GM19438 (cell line): Measurements from ENCODE around the gene PTPN14.
A peak's percentile ranks its signal among the peaks of the same experiment; 100 is the strongest.

Experiments
- ATAC-seq: cut with Tn5 transposase; IDR thresholded peaks from one replicate; pipeline ENCODE4 v1.9.1; 2021; ENCODE audit warnings: low read depth; ENCODE audit not compliant: unreplicated experiment

PTPN14 gene

DNA sequence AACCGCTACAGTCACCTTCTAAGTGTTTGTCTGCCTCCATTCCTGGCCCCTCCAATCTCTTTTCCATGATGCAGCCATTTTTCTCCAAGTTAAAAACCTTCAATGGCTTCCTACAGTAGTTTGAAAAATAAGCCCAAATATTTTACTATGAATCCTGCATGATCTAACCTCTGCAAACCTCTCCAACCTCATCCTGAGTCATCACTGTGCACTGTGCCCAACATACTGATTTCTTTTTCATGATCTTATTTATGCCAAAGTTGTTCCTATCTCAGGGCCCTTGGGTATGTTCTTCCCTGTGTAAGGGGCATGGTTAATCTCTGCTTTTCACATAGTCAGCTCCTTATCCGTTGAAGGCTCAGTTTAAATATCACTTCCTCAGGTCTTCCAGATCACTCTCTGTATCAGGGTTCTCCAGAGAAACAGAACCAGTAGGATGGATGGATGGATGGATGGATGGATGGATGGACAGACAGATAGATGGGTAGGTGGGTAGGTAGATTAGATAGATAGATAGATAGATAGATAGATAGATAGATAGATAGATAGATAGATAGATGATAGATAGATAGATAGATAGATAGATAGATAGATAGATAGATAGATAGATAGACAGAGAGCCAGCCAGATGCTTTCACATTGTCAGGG is 18.1 kb upstream of the PTPN14 start:
- no peak for ATAC-seq

GRCh38 chr1:214568328-214568727 is 16.9 kb upstream of the PTPN14 start:
- ATAC-seq: no peak

DNA sequence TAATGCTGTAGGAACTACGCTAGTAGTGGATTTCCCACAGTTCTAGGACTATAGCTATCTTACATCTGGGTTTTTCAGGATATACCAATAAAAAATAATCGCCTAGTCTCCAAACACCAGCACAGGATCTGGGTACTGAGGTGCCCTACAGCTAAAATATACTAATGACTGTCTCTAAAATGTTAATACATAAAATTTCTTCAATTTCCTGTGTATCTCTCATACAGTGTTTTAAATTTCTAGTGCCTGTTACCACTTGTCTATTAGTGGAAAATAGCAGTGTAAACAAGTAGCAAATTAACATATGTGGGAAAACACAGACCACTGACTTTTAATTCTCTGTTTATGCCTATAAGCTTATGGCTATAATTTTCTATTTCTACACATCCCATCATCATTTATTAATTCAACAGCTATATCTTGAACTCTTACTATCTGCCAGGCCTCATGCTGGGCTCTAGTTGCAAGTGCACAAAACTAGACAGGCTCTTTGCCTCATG is 16.1 kb upstream of the PTPN14 start:
- no peak for ATAC-seq

DNA sequence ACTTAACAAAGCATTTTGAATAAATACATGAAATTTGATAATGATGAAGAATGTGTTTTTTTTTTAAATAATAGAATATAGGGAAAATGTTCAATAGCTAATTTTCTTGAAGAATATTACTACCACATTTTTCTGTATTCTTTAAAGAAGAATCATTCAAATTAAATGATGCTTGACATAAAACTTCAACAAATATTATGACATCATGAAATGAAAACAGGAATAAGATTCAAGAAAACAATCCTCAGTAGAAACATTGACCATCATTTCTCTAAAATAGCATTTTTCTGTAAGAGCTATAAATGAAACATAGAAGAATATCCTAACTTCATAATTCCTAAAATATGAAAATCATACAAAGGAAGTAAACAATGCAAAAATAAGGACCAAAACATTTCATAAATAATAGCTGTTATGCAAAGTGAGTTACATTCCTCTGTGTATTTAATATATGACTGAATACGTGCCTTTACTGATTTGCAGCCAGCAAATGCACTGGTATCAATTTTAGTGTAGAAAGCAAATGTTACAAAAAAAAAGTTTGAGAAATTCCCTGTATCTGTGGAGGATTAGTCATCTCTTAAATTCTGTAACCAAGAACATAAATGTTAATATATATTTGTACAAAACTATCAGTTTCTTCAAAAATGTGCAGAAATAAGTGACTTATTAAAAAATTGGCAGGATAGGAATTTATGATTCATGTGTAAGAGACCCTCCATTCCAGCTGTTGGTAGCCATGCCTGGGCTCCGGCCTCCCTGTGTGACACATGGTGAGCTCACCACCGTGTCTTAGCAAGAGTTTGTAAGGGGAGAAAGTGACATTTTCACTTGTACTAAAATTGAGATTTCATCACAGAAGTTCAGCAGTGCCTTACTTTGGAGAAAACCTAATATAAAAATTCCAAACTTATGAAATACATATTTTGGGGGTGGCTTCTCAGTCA is 15.0 kb upstream of the PTPN14 start:
- ATAC-seq: no peak

- no peak for ATAC-seq
These were observed 13.9 kb upstream of the PTPN14 start for GRCh38 chr1:214565310-214565709.

DNA sequence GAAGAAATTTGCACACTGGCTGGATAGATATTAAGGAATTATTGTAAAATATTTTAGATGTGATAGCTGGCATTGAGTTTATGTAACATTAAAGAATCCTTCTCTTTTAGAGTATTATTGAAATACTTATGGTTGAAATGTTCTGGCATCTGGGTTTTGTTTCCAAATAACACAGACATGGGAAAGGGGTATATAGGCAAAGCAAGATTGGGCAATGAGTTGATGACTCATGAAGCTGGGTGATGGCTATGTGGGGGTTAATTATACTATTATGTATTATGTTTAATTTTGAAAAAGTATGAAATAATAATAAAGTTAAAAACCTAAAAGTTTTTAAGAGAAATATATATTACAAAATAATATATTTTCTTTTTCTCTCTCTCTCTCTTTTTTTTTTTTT is 12.5 kb upstream of the PTPN14 start:
- no peak for ATAC-seq

GRCh38 chr1:214557952-214558735 is 6.7 kb upstream of the PTPN14 start:
- peak; percentile 69 for ATAC-seq

- no peak for ATAC-seq
These were observed 1.8 kb upstream of the PTPN14 start for GRCh38 chr1:214553142-214553710.

DNA sequence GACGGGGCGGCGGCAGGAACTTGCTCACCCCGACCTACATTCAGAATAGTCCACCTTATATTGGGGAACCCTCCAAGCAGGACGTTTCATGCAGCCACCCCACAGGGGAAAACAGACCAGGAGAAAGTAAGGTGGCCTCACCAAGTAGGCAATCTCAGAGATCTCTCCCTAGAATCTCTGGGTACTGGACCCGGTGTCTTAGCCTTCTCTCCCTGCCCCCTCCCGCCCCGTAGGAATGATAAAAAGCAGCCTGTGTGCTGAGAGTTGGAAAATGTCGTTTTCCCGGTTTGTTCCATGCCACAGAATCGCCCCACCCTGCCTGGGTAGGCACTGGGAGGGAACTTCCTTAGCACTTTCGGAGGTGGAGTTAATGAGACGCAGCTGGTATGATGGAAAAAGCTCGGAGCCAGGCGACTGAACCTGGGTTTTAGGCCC is 789 bp upstream of the PTPN14 start:
- ATAC-seq: peak; percentile 1

- peak; percentile 8 for ATAC-seq
These were observed 456 bp downstream of the PTPN14 start for GRCh38 chr1:214550857-214551435.

DNA sequence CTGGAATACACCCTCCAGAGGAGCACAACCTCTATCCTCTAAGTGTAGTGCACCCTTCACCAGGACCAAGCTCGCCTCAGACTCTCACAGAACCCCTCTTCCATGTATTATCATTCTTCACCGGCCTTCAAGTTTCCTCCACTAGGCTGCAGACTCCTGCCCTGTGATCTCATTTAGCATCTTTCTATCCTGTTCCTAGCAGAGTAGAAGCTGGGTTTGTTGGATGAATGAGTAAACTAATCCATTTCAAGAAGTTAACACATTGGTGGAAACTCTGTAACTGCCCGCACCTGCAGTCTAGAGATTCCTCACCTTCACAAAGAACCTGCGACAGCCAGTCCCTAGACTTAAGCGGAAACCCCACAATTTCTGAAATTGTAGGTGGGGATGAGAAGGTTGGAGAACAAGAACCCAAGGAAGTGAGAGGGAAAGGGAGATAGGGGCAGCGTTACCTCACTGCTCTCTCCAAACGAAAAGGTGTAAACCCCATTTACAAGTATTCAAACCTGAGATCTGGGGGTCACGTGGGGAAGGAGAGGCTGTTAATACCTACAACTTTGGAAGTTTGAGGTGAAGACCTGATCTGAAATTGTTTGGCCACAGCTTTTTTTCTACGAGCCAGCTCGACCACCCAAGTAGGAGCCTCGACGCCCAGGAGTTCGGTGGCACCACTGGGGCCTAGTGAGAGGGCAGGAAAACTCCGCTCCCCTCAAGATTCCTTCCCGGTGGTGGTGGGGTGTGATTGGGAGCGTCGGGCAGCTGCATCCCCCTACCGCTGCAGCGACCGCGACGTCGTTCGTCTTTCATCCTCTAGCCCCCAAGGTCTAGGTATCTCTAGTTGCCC is 1.2 kb downstream of the PTPN14 start:
- no peak for ATAC-seq

DNA sequence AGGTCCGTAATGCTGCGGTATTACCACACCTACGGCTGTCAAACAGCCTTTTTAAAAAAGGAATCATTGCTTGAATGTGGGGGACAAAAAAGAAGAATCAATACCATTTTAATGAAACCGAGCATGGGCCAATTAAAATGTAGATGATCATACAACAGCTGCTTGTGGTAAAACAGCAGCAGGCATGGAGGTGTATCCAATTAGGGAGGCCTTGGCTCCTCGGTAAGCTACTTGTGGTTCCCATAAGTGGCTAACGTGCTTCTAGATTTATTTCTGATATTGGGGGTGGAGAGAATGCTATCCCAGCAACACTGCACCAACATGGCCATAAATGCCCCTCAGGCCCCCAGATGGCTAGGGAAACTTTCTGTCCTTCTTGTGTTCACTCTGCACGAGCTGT is 1.8 kb downstream of the PTPN14 start:
- no peak for ATAC-seq

GRCh38 chr1:214548988-214549387 is 2.4 kb downstream of the PTPN14 start:
- no peak for ATAC-seq

DNA sequence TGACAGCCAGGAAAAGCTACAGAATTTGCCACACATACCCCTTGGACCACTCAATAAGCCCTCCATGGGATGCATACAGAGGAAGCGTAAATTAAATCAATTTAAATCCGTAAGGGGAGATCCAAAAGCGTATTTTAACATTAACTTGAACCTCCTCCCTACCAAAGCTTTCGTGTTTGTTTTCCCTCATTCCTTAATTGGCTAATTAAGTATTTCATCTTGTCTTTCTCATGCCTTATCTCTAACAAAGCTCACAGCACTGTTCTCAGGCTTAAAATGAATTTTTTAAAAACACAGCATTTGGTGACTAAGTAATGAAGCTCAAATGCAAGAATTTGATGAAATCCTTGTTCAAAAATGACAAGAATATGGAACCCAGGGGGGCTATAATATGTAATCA is 3.1 kb downstream of the PTPN14 start:
- ATAC-seq: no peak

- no peak for ATAC-seq
These were observed 3.7 kb downstream of the PTPN14 start for GRCh38 chr1:214547747-214548146.

GRCh38 chr1:214546886-214547641 is 4.3 kb downstream of the PTPN14 start:
- no peak for ATAC-seq

GRCh38 chr1:214546084-214546483 is 5.3 kb downstream of the PTPN14 start:
- no peak for ATAC-seq

DNA sequence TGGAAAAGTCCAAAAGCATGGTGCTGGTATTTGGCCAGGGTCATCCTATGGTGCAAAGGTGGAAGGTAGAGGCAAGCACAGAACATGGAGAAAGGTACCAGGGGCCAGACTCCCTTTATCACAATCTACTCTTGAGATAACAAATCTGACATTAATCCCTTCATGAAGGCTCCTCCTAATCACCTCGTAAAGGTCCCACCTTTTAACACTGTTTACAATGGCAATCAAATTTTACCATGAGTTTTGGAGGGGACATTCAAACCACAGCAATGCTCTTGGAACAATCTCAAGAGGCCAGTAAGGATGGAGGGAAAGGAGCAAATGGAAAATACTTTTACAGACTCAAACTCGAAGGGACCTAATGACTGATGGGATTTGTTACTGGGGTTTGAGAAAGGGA is 6.1 kb downstream of the PTPN14 start:
- no peak for ATAC-seq

GRCh38 chr1:214544791-214545190 is 6.6 kb downstream of the PTPN14 start:
- no peak for ATAC-seq
